Measurements from ENCODE around the gene FASTKD3. TPM values are rescaled to one million over a fixed set of nuclear protein-coding genes. Genes with fewer than 3 reads are reported as not detected.

Gene FASTKD3
- total RNA-seq, 2 experiments from 2014 or later = 12.5 to 13.4 TPM

- Mint-ChIP-seq H3K36me3 (ENCODE audit: low read depth) (peaks cover 72% of the 10 kb centered on the region), H3K4me3 (no peak overlapping the region), H3K9me3 (no peaks in the 10 kb centered on the region), H3K27me3 (no peaks in the 10 kb centered on the region), H3K4me1 (peaks cover 80% of the 10 kb centered on the region), H3K27ac (no peak overlapping the region)
- no peak for DNase-seq
- ChIA-PET POLR2A (no interaction called here), CTCF (interaction anchor here (6.2 to 8.4 kb wide), 2 partner anchors 12 to 16 kb away, joined by 54 to 83 read pairs; no protein-coding TSS in a partner anchor)
Measured at GRCh38 chr5:7874639-7875038, 5.8 kb upstream of the FASTKD3 start.

GRCh38 chr5:7873216-7873615, 4.4 kb upstream of the FASTKD3 start:
- Mint-ChIP-seq H3K9me3 (no peaks in the 10 kb centered on the region), H3K36me3 (ENCODE audit: low read depth) (peaks cover 64% of the 10 kb centered on the region), H3K27ac (peak overlapping the region; percentile 94), H3K4me3 (peak overlapping the region; percentile 52), H3K27me3 (no peaks in the 10 kb centered on the region), H3K4me1 (peaks cover 73% of the 10 kb centered on the region)
- ChIA-PET POLR2A (interaction anchor here (2.5 to 3.2 kb wide), 2 partner anchors 14 to 16 kb away, joined by 11 to 38 read pairs; no protein-coding TSS in a partner anchor), CTCF (interaction anchor here (1.4 to 8.4 kb wide), 4 partner anchors 8 to 22 kb away, joined by 3 to 83 read pairs (median 30); partner anchors contain the start of gene CFAP90)
- DNase-seq = peak; percentile 72

GRCh38 chr5:7872517-7873130, 3.8 kb upstream of the FASTKD3 start:
- CTCF ChIA-PET = interaction anchor here (0.9 to 8.4 kb wide), 6 partner anchors 9 to 104 kb away, joined by 3 to 83 read pairs (median 5); partner anchors contain the start of gene CFAP90
- Mint-ChIP-seq H3K27ac (peak overlapping the region; percentile 94), H3K27me3 (no peaks in the 10 kb centered on the region), H3K36me3 (ENCODE audit: low read depth) (peaks cover 59% of the 10 kb centered on the region), H3K4me3 (peak overlapping the region; percentile 52), H3K4me1 (peaks cover 73% of the 10 kb centered on the region), H3K9me3 (no peaks in the 10 kb centered on the region)
- DNase-seq = no peak
- POLR2A ChIA-PET = interaction anchor here (0.7 to 3.2 kb wide), 5 partner anchors 12 to 1239 kb away, joined by 3 to 38 read pairs (median 7); partner anchors contain the start of gene SRD5A1

GRCh38 chr5:7871653-7872052, 2.8 kb upstream of the FASTKD3 start:
- Mint-ChIP-seq H3K36me3 (ENCODE audit: low read depth) (peaks cover 59% of the 10 kb centered on the region), H3K27ac (peak overlapping the region; percentile 94), H3K9me3 (no peaks in the 10 kb centered on the region), H3K4me1 (peaks cover 75% of the 10 kb centered on the region), H3K27me3 (no peaks in the 10 kb centered on the region), H3K4me3 (peak overlapping the region; percentile 99)
- ChIA-PET CTCF (interaction anchor here (0.9 to 8.4 kb wide), 6 partner anchors 10 to 103 kb away, joined by 3 to 83 read pairs (median 5); partner anchors contain the start of gene CFAP90), POLR2A (interaction anchor here (1.1 to 3.2 kb wide), 4 partner anchors 14 to 1238 kb away, joined by 3 to 38 read pairs (median 7); partner anchors contain the start of gene SRD5A1)
- DNase-seq = no peak

- POLR2A ChIA-PET = interaction anchor here (1.0 to 4.4 kb wide), 6 partner anchors 9 to 36 kb away, joined by 3 to 99 read pairs (median 4); partner anchors contain the start of gene CFAP90
- DNase-seq = peak; percentile 42
- peak overlapping the region; percentile 99 for H3K4me3 Mint-ChIP-seq
- CTCF ChIA-PET = interaction anchor here (1.3 to 5.3 kb wide), 6 partner anchors 12 to 27 kb away, joined by 3 to 62 read pairs (median 4); no protein-coding TSS in a partner anchor
- peaks cover 80% of the 10 kb centered on the region for H3K4me1 Mint-ChIP-seq
- H3K36me3 Mint-ChIP-seq (ENCODE audit: low read depth) = peaks cover 59% of the 10 kb centered on the region
- H3K27me3 Mint-ChIP-seq = no peaks in the 10 kb centered on the region
- peak overlapping the region; percentile 83 for H3K27ac Mint-ChIP-seq
- H3K9me3 Mint-ChIP-seq = no peaks in the 10 kb centered on the region
Measured at GRCh38 chr5:7869474-7870136, 774 bp upstream of the FASTKD3 start.

GRCh38 chr5:7868427-7868772, 431 bp downstream of the FASTKD3 start:
- Mint-ChIP-seq H3K4me1 (peaks cover 71% of the 10 kb centered on the region), H3K9me3 (no peaks in the 10 kb centered on the region), H3K4me3 (peak overlapping the region; percentile 99), H3K36me3 (ENCODE audit: low read depth) (peaks cover 53% of the 10 kb centered on the region), H3K27me3 (no peaks in the 10 kb centered on the region), H3K27ac (peak overlapping the region; percentile 80)
- no peak for DNase-seq
- ChIA-PET POLR2A (interaction anchor here (0.8 to 4.4 kb wide), 7 partner anchors 10 to 1411 kb away, joined by 3 to 99 read pairs (median 4); no protein-coding TSS in a partner anchor), CTCF (interaction anchor here (0.8 to 5.3 kb wide), 7 partner anchors 10 to 28 kb away, joined by 3 to 62 read pairs (median 4); no protein-coding TSS in a partner anchor)

DNA sequence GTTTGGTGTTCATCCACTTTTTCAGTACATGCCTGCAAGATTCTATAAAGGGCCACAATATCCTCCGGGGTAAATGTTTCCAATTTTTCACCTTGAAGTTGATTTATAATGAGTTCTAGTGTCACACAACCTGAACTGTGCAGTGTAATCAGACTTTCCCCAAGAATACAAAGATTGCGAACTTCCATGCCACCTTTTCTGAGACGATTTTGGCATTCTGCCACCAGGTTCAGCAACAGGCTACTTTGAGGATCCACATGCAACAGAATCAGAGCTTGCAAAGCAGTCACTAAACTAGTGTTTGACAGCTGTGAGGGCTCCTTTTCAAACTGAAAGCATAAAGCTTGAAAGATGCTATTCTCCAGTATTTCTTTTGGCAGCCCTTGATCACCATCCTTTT, 1.6 kb downstream of the FASTKD3 start:
- ChIA-PET CTCF (interaction anchor here (5.3 kb wide), 1 partner anchor 9 kb away, joined by 62 read pairs; no protein-coding TSS in a partner anchor), POLR2A (interaction anchor here (2.6 to 4.4 kb wide), 2 partner anchors 9 to 11 kb away, joined by 16 to 99 read pairs; no protein-coding TSS in a partner anchor)
- H3K4me1 Mint-ChIP-seq = peaks cover 61% of the 10 kb centered on the region
- no peaks in the 10 kb centered on the region for H3K27me3 Mint-ChIP-seq
- H3K36me3 Mint-ChIP-seq (ENCODE audit: low read depth) = peaks cover 54% of the 10 kb centered on the region
- no peaks in the 10 kb centered on the region for H3K9me3 Mint-ChIP-seq
- no peak overlapping the region for H3K27ac Mint-ChIP-seq
- no peak overlapping the region for H3K4me3 Mint-ChIP-seq
- DNase-seq = no peak

GRCh38 chr5:7866196-7866595, 2.6 kb downstream of the FASTKD3 start:
- ChIA-PET POLR2A (interaction anchor here (4.4 kb wide), 1 partner anchor 8 kb away, joined by 99 read pairs; no protein-coding TSS in a partner anchor), CTCF (interaction anchor here (5.3 kb wide), 1 partner anchor 8 kb away, joined by 62 read pairs; no protein-coding TSS in a partner anchor)
- H3K4me1 Mint-ChIP-seq = peaks cover 50% of the 10 kb centered on the region
- H3K9me3 Mint-ChIP-seq = no peaks in the 10 kb centered on the region
- peaks cover 52% of the 10 kb centered on the region for H3K36me3 Mint-ChIP-seq (ENCODE audit: low read depth)
- H3K27ac Mint-ChIP-seq = no peak overlapping the region
- H3K27me3 Mint-ChIP-seq = no peaks in the 10 kb centered on the region
- H3K4me3 Mint-ChIP-seq = no peak overlapping the region
- no peak for DNase-seq

DNA sequence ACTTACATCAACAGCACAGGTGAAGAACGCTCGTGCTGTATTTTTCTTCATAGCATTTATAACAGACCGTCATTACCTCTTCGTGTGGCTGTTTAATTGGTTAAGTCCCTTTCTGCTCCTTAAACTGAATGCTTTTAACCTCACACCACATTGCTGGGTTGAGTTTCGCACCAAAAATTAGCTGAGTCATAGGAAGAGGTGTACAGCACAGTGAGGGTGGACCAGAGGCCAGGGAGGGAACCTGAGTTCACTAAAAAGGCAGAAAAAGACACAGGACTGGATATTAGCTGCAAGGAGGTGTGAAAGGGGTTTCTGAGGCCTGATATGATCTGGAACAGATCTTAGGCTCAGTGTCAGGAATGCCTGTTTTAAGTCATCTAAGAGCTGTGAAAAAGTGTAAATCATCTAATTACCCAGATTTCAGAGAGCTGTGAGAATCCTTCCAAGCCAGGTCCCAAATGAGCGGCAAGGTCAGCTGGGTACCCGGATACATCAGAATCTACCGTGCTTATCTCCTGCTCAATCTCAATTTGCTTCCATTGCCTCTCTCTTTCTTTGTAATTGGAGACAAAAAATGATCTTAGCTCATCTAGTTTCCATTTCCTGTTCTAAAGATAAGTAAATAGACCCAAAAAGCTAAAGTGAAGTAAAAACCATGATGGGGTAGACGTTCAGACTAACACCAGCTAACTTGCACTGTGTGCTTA, 10.8 kb downstream of the FASTKD3 start:
- ChIA-PET POLR2A (interaction anchor here (0.7 to 6.0 kb wide), 6 partner anchors 11 to 1225 kb away, joined by 3 to 99 read pairs (median 8); partner anchors contain the start of genes FASTKD3, MTRR, NSUN2 and SRD5A1), CTCF (interaction anchor here (0.9 to 6.4 kb wide), 13 partner anchors 10 to 1037 kb away, joined by 3 to 62 read pairs (median 6); partner anchors contain the start of genes FASTKD3 and MTRR)
- H3K9me3 Mint-ChIP-seq = no peaks in the 10 kb centered on the region
- H3K27me3 Mint-ChIP-seq = peaks cover 2% of the 10 kb centered on the region
- peaks cover 33% of the 10 kb centered on the region for H3K4me1 Mint-ChIP-seq
- H3K27ac Mint-ChIP-seq = peak overlapping the region; percentile 82
- H3K36me3 Mint-ChIP-seq (ENCODE audit: low read depth) = peaks cover 41% of the 10 kb centered on the region
- H3K4me3 Mint-ChIP-seq = peak overlapping the region; percentile 0
- DNase-seq = peak; percentile 51

DNA sequence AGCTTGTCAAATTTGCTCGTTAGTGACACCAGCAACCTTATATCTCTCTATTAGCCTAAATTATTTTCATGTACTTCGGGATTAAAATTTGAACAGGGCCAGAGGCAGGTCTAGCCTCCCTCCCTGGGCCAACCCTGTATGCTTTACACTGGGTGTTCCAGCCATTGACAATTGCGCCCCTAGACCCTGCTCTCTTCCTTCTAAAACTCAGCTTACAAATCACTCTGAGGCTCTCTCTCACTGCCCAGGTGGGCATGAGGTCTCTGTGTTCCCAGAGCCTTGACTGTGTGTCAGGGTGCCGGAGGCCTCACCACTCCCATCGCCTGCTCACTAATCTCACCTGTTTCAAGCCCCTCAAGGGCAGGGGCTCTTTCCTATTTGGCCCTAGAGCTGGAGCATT, 11.5 kb downstream of the FASTKD3 start:
- CTCF ChIA-PET = interaction anchor here (0.9 to 6.4 kb wide), 12 partner anchors 9 to 1037 kb away, joined by 3 to 62 read pairs (median 6); partner anchors contain the start of genes FASTKD3 and MTRR
- H3K4me1 Mint-ChIP-seq = peaks cover 35% of the 10 kb centered on the region
- H3K36me3 Mint-ChIP-seq (ENCODE audit: low read depth) = peaks cover 36% of the 10 kb centered on the region
- POLR2A ChIA-PET = interaction anchor here (2.0 to 6.0 kb wide), 3 partner anchors 11 to 1028 kb away, joined by 9 to 99 read pairs (median 38); partner anchors contain the start of genes FASTKD3 and MTRR
- DNase-seq = no peak
- H3K9me3 Mint-ChIP-seq = no peaks in the 10 kb centered on the region
- H3K27me3 Mint-ChIP-seq = peaks cover 2% of the 10 kb centered on the region
- peak overlapping the region; percentile 82 for H3K27ac Mint-ChIP-seq
- H3K4me3 Mint-ChIP-seq = peak overlapping the region; percentile 0

GRCh38 chr5:7856855-7857254, 12.0 kb downstream of the FASTKD3 start:
- H3K4me3 Mint-ChIP-seq = no peak overlapping the region
- ChIA-PET CTCF (interaction anchor here (1.0 to 6.4 kb wide), 9 partner anchors 9 to 110 kb away, joined by 3 to 62 read pairs (median 6); partner anchors contain the start of genes FASTKD3 and MTRR), POLR2A (interaction anchor here (2.0 to 6.0 kb wide), 3 partner anchors 12 to 1028 kb away, joined by 9 to 99 read pairs (median 38); partner anchors contain the start of genes FASTKD3 and MTRR)
- H3K36me3 Mint-ChIP-seq (ENCODE audit: low read depth) = peaks cover 34% of the 10 kb centered on the region
- DNase-seq = peak; percentile 58
- H3K9me3 Mint-ChIP-seq = no peaks in the 10 kb centered on the region
- no peak overlapping the region for H3K27ac Mint-ChIP-seq
- peaks cover 40% of the 10 kb centered on the region for H3K4me1 Mint-ChIP-seq
- H3K27me3 Mint-ChIP-seq = peaks cover 2% of the 10 kb centered on the region

Measured in activated CD4-positive, alpha-beta memory T cell treated with anti-CD3 and anti-CD28 coated beads, Interleukin-2, amount 10 ng/mL, durations not matched to agents 7 days and 5 days (primary cell).